SIG-M5 treated with dmso at 0.1 percent for 504 hours (cell line): Measurements from ENCODE around the gene KDM5A.
"Not testable (repeated sequence)": the region's sequence is repeated elsewhere in the genome, so short reads cannot be mapped to it uniquely, and the experiment has no call there.

Source experiments
- DNase-seq: peaks from one replicate; lab custom pipeline; 2025; ENCODE audit not compliant: unreplicated experiment; lab: John Stamatoyannopoulos, UW

Gene KDM5A

DNA sequence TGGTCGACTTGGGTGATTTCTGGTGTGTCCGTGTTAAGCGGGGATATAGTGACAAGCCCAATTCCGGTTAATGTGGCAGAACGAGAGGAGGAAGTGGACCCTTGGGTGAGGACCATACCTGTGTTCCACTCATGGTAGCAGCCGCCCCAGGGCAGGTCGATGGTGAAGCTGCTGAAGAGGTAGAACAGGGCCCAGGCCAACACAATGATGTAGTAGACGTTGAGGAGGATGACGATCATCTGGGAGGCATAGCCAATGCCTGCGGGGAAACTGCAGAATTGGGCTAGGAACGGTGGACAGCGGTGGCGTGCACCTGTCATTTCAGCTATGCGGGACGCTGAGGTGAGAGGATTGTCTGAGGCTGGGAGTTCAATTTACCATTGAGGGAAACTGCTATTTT, 146.6 kb downstream of the KDM5A start:
- no peak for DNase-seq

DNA sequence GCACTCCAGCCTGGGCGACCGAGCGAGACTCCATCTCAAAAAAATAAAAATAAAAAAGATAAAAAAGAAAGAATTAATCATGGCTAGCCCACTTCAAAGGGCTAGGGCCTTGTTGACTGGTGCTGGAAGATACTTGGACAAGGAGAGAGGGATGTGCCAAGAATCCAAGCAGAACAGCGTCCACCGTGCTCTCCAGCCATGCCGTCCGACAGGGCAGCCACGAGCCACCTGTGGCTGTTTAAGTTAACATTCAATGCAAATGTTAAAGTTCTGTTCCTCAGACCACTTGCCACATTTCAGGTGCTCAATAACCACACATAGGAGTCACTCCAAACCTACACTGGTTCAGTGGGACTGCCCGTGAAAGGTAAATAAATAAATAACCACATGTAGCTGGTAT, 147.9 kb downstream of the KDM5A start:
- no peak for DNase-seq

DNA sequence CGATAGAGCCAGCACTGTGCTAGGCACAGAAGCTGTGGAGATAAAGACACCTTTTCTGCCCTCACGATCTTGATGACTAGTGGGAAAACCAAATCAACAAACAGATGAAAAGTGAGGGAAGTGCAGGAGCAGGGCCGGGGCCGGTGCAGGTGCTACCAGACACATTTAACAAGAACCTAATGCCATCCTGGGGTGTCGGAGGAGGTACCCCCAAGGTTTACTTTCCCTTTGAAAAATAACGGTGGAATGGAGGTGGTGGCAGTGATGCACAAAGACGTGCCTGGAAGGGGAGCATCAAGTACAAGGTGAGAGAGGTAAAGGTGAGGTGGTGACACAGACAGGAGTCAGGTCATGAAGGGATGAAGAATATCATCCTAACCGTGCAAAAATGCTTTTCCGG, 148.6 kb downstream of the KDM5A start:
- DNase-seq, result no peak

DNA sequence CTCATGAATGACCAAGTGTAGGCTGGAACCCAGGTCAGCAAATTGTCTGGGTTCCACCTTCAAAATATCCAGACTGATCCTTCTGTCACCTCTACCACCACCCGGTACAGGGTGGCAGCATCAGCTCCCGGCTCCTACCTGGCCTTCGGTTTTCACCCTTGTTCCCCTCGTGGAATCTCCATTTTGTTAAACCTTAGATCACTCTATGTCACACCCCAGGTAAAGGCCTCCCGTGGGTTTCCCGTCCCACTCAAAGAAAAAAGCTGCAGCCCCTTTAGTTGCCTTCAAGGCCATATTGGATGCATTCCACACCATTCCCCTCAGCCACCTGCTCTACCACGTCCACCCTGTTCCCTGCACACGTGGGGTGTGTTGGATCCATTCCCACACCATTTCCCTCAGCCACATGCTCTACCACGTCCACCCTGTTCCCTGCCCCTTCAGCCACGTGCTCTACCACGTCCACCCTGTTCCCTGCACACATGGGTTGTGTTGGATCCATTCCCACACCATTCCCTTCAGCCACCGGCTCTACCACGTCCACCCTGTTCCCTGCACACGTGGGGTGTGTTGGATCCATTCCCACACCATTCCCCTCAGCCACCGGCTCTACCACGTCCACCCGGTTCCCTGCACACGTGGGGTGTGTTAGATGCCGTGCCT, 150.3 kb downstream of the KDM5A start:
- no peak for DNase-seq

DNA sequence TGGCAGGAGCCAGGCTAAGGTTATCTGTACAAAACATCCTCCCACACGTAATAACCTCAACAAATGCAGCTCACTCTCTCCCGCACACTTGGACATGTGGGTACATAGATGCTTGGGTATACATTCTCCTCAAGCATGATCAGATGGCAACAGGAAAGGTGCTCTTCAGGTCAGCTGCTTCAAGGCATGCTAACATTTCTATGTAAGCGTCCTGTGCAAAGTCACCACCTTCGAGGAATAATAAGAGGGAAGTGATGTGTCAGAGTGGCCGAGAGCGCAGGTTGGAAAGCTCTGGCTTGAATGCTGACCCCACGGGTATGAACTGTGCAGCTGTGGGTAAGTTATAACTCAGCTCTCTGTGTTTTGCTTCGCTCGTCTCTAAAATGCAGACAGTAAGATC, 151.0 kb downstream of the KDM5A start:
- no peak for DNase-seq

DNA sequence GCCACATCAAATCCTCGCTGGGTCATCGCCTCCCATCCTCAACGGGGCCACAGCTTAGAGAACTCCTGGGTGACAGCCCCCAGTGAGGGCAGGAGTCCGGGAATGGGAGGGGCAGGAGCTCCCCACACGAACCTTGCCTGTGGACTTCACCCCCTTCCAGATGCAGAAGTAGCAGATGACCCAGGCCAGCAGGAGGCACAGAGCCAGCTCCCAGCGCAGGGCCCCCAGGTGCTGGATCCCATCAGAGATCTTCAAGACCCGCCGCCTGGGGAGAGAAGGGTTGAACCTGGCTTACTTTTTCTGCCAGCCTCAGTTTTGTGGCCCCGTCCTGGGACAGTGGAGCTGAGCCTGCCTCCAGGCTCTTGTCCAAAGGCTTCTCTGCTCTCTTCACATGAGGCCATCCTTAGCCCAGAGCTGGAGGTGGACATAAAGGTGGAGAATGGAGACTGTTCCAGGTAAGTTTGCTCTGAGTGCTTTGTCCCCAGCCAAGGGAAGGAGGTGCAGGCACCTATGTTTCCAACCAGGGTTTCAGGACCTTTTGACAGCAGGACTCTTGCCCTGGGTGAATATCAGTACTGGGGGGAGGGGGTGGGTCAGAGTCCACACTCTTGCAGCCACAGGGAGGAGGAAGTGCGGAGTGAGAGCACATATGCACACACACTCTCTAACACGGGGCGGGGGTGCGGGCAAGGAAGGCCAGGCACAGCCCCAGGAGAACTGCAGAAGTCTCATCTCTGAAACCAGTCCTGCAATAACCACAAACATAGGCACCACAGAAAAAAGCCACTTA, 151.9 kb downstream of the KDM5A start:
- DNase-seq, result no peak

DNA sequence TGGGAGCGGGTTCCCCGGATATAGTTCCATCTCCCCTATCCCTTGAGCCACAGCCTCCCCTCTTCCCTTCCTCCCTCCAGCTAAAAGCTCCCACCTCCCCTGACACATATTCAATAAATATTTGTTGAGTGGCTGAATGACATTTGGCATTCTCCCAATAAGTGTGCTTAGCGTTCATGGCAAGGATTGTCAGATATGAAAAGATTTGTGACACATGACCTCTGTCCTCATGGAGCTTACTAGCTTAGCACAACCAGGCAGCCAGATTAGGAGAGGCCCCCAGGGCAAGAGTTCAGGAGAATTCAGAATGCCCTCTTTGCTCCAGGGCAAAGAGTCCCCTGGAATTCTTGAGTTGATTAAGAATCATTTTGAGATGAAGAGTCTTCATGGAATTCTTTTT, 152.7 kb downstream of the KDM5A start:
- DNase-seq, result no peak

DNA sequence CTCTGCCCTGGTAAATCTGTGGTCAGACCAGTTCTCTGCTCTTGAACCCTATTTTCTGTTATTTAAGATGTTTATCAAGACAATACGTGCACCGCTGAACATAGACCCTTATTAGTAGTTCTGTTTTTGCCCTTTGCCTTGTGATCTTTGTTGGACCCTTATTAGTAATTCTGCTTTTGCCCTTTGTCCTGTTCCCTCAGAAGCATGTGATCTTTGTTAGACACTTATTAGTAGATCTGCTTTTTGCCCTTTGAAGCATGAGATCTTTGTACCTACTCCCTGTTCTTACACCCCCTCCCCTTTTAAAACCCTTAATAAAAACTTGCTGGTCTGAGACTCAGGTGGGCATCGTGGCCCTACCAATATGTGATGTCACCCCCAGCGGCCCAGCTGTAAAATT, 153.2 kb downstream of the KDM5A start:
- not testable (repeated sequence) for DNase-seq

DNA sequence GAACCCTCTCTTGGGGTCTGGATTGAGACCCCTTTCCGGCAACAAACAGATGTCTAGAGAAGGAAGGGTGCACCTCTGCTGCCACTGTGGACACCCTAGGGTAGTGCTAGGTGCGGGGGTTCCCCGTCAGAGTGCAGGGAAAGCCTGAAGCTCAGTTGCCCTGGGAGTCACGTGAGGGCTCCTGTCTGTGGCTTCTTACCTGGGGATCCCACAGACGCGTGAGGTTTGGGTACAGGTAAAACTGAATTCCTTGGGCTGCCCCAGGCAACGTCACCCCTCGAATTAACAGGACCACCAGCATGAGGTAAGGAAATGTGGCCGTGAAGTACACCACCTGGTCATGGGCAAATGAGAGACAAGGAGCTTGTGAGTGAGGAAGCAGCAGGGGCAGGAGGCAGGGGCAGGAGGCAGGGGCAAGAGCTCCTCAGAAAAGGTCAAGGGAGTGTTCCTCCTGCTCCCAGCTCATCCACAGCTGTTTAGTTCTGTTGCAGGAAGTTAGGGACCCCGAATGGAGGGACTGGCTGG, 154.2 kb downstream of the KDM5A start:
- DNase-seq, result no peak

DNA sequence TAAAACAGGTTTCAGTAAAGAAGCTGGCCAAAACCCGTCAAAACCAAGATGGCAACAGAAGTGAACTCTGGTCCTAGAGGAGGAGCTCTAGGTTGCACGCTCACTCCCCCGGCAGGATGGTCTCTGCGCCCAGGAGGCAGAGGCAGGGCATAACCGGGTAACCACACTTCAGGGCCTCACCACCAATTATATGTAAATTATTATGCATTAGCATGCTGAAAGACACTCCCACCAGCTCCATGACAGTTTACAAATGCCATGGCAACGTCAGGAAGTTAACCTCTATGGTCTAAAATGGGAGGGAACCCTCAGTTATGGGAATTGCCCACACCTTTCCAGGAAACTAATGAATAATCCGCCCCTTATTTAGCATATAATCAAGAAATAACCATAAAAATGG, 155.1 kb downstream of the KDM5A start:
- DNase-seq, result no peak

DNA sequence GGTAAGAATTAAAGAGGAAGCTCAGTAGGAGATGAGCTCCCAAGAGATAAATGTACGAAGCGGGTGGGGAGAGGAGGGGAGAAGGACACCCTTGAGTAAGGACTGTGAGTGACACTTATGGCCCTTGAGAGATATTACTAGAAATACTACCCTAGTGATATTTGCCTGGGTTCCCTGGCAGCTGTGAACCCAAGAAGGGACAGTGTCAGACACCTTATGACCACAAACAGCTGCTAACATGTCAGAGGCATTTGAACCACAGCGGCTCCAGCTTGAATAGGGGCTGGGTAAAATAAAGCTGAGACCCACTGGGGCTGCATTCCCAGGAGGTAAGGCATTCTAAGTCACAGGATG, 155.5 kb downstream of the KDM5A start:
- peak; percentile 23 for DNase-seq

DNA sequence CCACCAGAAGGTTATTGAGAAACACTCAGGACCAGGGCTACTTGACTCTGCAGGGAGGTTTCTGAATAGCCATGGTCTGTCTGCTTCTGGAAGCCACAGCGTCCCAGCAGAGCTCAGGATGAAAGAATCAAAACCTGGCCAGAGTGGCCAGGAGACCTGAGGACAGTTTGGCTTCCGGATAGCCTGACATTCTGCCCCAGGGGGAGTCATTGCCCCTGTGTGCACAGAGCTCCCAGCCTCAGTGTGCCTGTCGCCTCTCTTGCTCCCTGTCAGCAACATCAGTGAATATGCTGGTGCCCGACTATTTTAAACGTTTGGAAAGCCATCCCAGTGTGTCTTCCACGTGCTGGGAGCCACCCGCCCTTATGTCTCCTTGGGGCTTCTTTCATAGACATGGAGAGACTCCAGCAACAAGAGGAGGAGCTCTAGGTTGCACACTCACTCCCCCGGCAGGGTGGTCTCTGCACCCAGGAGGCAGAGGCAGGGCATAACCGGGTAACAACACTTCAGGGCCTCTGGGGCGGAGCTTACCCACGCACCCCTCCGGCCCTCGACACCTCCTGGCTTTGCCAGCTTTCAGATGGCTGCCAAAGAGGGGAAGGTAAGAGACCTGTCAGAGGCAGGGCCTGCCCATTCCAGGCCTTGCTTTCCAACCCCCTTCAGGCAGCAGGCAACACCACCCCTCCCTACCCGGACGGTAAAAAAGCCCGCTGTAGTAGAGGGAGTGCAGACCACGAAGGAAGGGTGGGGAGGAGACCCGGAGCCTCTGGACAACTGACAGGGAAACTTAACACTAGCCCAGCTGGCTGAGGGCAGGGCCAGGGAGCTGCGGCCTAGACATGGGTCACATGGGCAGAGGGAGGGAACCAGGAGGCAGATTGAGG, 156.1 kb downstream of the KDM5A start:
- no peak for DNase-seq

DNA sequence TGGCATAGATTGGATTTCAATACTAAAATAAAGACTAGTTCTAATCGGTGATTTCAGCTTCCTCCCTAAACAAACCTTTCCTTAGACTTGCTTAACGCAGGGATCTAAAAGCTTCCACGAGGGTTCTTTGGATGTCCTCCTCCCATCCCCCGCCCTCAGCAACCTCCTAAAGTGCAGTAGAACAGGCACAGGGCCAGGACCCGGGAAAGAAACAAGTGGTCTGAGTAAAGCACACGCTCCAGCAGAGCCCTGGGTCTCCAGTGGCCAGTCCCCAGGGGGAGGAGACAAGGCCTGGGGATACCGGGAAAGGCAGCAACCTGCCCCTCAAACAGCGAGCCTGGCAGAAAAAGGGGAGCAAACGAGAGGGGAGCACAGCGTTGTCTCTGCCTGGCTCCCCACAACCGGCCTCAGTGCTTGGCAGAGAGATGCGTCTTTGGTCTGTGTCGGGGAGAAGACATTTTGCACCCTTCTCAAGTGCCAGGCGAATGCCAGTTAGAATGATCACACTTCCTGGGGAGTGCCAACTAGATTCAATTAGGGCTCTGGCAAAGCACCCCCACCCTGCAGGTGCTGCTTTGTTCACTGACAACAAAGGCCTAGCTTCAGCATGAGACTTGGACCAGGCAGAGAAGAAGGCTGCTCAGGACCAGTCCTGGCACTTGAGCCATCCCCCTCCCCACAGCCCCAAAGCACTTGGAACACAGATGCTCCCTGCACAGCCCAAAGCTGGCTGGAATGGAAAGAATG, 158.0 kb downstream of the KDM5A start:
- no peak for DNase-seq
